CD4-positive, alpha-beta T cell treated with Interleukin-1 beta for 1 hour (primary cell): ENCODE data around the gene BAAT.
A peak's percentile ranks its signal among the peaks of the same experiment; 100 is the strongest.

Experiments used
- DNase-seq, 2 donors: peaks; one replicate each; pipeline ENCODE4 v3.0.0-alpha.2; 2020 to 2022

Gene BAAT

DNA sequence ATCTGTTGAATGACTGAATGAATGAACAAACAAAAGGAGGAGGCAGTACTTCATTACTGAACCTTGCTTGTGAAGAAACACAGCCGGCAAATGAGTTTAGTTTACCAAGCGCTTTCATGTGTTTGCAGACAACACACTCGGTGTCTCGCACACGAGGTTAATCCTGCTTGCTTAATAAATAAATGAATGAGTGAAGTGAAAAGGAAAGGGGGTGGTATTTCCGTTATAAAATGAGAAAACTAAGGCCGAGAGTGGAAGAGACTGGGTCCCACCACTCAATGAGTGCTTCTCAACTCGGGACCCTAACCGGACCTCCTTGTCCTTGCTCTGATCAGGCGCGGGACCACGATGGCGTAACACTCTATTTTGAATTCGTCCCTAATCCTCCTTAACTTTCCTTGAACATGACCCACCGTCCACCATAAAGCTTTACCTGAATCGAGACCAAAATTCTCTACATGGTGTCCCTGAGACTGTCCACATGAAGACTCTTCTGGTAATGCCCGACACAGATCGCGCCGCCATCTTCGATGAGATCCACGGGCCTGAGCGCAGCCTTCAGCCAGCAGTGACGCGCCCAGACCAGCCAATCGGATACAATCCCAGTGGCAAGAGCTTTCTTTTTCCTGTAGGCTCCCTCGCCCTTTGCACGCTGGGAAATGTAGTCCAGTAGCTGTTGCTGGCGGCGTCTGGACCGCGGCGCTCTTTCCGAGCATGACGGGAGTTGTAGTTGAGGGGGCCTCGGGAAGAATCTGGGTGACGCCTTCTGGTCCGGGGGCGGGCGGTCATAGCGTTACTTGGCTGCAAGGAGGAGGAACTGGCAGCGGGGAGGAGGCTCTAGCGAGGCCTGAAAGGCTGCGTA, 13.5 kb upstream of the BAAT start, which contains the start of the genes MRPL50 and ZNF189:
Gene MRPL50 (minus strand): TSS at position 551 of the 862 bp plus-strand sequence. CDS start 26 bp downstream, at position 525.
Gene ZNF189 (plus strand): TSS at position 784 of the 862 bp plus-strand sequence. CDS start 306 bp downstream, outside the sequence.
- peak; percentile 99 for DNase-seq

- no peak for DNase-seq
These were observed 12.9 kb upstream of the BAAT start for GRCh38 chr9:101397746-101398067.

GRCh38 chr9:101394687-101395086, 9.9 kb upstream of the BAAT start:
- no peak for DNase-seq

DNA sequence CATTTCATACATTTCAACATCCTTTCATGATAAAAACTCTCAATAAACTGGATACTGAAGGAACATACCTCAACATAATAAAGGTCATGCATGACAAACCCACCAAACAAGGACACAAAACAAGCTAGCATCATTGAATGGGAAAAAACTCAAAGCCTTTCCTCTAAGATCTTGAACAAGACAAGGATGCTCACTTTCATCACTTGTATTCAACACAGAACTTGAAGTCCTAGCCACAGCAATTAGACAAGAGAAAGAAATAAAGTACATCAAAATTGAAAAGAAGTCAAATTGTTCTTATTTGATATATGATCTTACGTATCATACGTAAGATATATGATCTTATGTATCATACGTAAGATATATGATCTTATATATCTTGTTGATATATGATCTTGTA, 8.3 kb upstream of the BAAT start:
- DNase-seq, result no peak

DNA sequence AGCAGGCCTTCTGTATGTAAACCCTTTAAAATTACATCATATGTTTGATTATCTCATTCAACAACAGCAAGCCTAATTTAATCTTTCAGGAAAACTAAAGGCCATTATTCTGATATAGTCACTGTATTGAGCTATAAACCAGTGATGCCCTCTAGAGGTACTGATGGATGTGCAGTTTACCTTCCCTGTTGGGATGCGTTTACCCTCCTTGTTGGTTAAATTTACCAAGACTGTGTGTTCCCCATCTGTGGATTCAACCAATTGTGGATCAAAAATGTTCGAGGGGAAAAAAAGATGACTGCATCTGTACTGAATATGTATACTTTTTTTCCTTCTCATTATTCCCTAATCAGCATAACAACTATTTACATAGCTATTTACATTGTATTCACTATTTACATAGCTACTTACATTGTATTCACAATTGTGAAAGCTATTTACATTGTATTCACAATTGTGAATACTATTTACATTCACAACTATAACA, 3.7 kb upstream of the BAAT start:
- DNase-seq, result no peak

DNA sequence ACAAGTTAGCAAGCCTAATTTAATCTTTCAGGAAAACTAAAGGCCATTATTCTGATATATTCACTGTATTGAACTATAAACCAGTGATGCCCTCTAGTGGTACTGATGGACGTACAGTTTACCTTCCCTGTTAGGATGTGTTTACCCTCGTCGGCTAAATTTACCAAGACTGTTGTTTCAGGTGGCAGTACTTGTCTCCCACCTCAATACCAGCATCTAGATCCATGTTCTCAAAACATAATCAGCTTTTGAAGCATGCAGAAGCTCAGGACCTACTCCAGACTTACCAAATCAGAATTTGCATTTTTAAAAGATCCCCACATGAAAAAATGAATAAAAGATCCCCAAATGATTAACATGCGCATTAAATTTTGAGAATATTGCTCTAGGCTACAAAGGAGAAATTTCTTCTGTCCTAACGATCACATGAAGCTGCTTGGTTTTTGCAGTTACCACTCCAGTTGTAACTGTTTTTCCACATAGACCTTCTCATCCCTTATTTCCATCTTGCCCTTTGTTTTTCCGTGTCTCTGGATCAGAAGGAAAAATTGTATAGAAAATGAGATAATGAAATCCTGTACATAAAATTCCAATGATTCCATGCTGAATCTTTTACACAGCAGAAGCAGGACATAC, 3.2 kb upstream of the BAAT start:
- DNase-seq, result peak in 1 of 2 donors; percentile 48

GRCh38 chr9:101383361-101383760, 1.4 kb downstream of the BAAT start:
- no peak for DNase-seq

GRCh38 chr9:101381833-101382342, 2.9 kb downstream of the BAAT start:
- DNase-seq, result no peak

DNA sequence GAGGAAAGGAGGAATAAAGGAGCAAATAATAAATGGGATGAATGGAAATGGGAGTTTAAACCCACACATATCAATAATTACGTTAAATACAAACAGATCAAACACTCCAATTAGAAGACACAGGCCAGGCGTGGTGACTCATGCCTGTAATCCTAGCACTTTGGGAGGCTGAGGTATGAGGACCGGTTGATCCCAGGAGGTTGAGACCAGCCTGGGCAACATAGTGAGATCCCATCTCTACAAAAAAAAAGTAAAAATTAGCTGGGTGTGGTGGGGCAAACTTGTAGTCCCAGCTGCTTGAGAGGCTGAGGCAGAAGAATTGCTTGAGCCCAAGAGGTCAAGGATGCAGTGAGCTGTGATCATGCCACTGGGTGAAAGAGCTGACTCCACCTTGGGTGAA, 3.7 kb downstream of the BAAT start:
- DNase-seq, result no peak

- DNase-seq, result no peak
These were observed 4.5 kb downstream of the BAAT start for GRCh38 chr9:101380295-101380694.

DNA sequence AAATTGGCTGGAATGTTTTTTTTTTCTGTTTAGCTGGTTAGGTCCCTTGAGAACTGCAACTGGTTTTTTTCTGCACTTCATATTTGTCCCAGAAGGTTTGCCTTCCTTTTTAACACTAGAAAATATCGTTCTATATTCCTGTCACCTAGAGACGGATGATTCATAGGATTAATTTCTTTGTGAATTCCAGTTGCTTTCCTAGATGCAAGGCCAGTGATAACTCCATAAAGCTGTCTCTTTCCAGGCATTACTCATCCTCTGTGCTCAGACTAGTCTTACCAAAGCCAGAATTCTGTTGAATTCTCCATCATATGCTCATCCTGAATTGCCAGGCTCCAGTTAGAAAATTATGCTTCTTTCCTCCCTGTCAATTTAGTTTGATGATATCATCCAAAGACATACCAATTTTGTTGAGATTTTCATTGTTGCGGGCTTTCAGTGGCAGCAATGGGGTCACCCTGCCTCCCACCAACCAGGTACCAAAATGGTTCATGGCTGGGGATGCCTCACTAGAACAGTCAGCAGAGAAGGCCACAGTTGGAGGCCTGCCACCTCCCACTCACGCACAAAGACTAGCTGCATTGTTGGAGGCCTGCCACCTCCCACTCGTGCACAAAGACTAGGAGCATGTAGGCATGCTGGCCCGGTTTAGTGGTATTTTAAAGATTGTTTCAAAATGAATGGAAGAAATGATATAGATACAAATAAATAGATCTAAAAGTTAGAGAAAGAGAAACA, 8.5 kb downstream of the BAAT start:
- no peak for DNase-seq

DNA sequence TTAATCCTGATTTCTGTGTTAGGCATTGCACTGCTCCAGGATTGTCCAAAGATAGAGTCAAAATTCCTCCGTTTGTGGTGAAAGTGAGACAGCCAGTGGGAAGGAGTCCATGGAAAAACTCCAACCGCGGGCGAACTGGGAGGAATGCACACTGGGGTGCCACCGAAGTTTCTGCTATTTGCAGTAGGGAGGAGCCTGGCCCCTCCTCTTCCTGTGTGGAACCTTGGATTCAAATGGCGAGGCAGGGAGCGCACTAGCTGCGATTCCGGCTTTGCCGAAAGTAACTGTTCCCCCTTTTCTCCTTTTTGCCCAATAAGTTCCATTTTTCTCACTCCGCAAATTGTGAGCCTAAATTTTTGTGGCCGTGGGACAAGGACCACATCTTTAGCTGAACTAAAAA, 9.3 kb downstream of the BAAT start:
- no peak for DNase-seq

- no peak for DNase-seq
These were observed 12.3 kb downstream of the BAAT start for GRCh38 chr9:101372327-101373118.

- no peak for DNase-seq
These were observed 13.0 kb downstream of the BAAT start for GRCh38 chr9:101371813-101372212.

DNA sequence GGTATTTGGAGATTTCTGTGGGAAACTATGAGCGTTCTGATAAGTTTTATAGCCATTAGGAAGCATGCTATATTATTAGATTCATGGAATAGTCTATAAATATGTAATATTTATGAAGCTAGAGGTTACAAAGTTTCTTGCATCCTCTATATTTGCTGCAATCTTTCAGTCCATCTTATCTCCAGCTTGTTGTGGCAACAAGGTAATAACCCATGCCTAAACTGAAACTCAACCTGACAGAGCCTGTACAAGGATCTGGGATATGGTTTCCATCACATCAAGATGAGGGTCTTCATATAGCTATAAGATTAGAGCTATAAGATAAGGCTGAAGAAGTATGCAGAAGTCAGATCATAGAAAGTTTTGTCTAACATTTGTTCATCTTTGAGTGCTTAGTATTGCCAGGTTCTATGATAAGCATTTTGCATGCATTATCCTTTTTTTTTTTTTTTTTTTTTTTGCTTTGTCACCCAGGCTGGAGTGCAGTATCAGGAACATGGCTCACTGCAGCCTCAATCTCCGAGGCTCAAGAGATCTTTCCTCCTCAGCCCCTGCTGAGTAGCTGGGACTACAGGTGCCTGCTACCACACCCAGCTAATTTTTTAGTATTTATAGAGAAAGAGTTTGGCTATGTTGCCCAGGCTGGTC, 14.8 kb downstream of the BAAT start:
- DNase-seq, result no peak

DNA sequence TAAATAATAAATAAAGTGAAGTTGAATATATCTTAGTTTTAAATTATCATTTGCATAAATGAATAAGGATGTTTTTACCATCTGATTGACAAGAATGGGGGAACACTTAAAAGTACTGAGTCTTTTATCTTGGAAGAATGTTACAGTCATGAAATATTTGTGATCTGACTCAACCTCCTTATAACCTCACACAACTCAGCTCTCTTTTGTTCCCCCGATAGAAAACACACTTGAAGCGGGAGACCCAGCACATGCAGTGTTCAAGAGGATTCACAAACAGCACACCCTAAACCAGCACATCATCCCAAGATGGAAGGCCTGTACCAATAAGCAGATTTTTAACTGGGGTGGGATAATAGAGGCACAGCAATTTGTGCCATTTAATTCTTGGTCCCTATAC, 15.5 kb downstream of the BAAT start:
- no peak for DNase-seq

DNA sequence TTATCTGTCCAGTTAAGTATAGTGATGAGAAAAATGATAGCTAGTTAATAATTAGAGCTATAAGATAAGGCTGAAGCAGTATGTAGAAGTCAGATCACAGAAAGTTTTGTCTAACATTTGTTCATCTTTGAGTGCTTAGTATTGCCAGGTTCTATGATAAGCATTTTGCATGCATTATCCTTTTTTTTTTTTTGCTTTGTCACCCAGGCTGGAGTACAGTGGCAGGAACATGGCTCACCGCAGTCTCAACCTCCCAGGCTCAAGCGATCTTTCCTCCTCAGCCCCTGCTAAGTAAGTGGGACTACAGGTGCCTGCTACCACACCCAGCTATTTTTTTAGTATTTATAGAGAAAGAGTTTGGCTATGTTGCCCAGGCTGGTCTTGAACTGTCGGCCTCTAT, 17.5 kb downstream of the BAAT start:
- no peak for DNase-seq

DNA sequence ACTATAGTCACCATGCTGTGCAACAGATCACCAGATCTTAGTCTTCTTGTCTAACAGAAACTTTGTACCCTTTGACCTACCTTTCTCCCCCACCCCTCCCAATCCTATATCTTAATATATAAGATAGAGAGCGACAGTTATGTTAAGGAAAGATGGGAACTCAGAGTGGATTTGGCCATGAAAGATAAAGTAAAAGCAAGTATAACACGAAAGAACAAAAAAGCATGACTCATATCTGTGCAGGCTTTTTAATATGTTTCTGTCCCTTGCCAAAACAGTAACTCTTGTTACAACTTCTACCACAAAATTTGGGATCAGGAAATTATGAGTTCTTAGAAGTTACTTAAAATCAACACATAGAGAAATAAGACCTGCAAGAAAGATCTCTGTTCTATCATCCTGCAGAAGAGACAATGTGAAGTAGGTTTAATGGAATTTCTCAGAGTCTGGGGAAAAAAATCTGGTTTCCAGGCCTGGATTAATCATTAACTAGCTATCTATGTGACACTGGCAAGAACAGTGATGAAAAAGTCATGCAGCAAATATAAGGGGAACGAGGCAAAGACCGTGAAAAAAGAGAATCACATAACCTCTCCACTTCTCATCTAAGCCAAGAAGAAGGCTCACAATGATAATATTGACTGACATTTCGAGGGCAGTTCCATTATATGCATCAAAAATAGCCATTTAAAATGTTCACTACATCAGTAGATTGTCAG, 18.6 kb downstream of the BAAT start:
- no peak for DNase-seq

DNA sequence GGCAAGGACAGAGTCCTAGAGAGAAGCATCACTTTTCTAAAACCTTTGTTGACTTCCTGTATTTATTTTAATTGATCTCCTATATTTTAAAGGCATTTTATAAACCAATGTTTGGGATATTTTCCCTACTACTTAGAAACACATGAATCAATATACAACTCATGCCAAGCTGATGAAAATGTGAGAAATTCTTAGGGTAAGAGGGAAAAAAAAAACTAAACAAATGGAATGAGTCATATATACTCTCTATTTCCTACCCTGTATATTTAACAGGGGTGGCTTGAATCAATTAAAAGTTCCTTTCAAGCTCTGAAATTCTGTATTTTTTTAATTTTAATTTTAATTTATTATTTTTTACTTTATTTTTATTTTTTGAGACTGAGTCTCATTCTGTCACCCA, 19.6 kb downstream of the BAAT start:
- no peak for DNase-seq

- no peak for DNase-seq
These were observed 22.4 kb downstream of the BAAT start for GRCh38 chr9:101362450-101362849.

DNA sequence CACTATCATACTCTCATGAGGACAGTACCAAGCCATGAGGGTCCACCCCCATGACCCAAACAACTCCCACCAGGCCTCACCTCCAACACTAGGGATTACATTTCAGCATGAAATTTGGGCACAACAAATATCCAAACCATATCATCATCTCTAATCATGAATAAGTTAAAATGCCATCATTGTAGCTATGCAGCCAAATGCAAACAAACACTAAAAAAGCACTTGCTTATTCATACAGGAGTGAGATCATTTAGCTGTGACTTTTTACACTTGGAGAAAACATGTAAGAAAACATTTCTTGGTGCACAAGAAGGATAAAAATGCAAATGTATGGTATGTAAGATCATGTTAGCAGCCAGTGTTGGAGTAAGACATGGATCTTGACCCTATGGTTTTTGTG, 24.2 kb downstream of the BAAT start:
- DNase-seq, result no peak
